Mammary epithelial cell (primary cell): ENCODE results near the gene OR2T2.
"Not testable (repeated sequence)": the region's sequence is repeated elsewhere in the genome, so short reads cannot be mapped to it uniquely, and the experiment has no call there.

Source experiments
- EZH2 ChIP-seq: IDR thresholded peaks from 2 replicates; pipeline ENCODE4 v1.6.1; 2012; ENCODE audit warnings: low read length, inconsistent platforms, borderline replicate concordance
- TF ChIP-seq, protein P1 (sequence below), 2 donors: IDR thresholded peaks in 1 of 2; conservative IDR thresholded peaks in 1 of 2; 2 replicates each; pipeline ENCODE4 v1.5.1; 2011 to 2012; ENCODE audit warnings: inconsistent platforms in 2 of 2, low read length in 2 of 2, mild to moderate bottlenecking in 2 of 2, control low read depth in 1 of 2, low read depth in 1 of 2; ENCODE audit not compliant: insufficient read depth in 1 of 2; ENCODE audit errors: extremely low read depth in 1 of 2

DNA sequence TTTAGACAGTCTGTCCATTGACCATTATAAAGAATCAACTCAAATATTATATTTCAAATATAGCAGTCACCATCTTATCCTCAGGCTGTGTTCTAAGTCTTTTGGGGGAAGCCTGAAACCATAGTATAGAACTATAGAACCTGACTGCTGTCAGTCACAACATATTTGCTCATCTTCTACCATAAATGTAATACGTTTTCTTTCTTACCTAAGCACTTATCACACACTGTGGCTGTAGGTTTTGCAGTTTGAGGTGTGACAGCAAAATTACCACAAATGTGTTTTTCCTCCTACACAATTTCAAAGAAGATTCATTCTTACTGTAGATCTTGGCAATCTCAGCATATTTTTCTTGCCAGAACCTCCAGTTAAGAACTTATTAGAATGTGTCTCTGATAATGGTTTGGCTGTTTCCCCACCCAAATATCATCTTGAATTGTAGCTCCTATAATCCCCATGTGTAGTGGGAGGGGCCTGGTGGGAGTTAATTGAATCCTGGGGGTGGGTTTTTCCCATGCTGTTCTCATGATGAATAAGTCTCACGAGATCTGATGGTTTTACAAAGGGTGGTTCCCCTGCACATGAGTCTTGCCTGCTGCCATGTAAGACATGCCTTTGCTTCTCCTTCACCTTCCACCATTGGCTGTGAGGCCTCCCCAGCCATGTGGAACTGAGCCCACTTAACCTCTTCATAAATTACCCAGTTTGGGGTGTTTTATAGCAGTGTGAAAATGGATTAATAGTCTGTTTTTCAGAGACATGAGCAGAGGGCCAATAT is 2.7 kb upstream of the OR2T2 start:
- TF ChIP-seq, protein P1, sequence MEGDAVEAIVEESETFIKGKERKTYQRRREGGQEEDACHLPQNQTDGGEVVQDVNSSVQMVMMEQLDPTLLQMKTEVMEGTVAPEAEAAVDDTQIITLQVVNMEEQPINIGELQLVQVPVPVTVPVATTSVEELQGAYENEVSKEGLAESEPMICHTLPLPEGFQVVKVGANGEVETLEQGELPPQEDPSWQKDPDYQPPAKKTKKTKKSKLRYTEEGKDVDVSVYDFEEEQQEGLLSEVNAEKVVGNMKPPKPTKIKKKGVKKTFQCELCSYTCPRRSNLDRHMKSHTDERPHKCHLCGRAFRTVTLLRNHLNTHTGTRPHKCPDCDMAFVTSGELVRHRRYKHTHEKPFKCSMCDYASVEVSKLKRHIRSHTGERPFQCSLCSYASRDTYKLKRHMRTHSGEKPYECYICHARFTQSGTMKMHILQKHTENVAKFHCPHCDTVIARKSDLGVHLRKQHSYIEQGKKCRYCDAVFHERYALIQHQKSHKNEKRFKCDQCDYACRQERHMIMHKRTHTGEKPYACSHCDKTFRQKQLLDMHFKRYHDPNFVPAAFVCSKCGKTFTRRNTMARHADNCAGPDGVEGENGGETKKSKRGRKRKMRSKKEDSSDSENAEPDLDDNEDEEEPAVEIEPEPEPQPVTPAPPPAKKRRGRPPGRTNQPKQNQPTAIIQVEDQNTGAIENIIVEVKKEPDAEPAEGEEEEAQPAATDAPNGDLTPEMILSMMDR (conservative IDR thresholded peaks at IDR 0.05 in 1 of 2, IDR thresholded peaks at IDR 0.05 in 1 of 2; ENCODE audit: extremely low read depth in 1 of 2, insufficient read depth in 1 of 2, low read depth in 1 of 2, low read length in 2 of 2), result not testable (repeated sequence)
- not testable (repeated sequence) for TF ChIP-seq EZH2
